WTC11 (cell line): ENCODE measurements around the gene SKAP1. TPM values are rescaled to one million over a fixed set of nuclear protein-coding genes. Genes with fewer than 3 reads are reported as not detected.

Experiments used
- ATAC-seq: fragments of 200-7000 bp; cut with Tn5 transposase; 2 replicates; pipeline ENCODE4 v1.10.0; 2021; ENCODE audit warnings: mild to moderate bottlenecking, moderate library complexity
- CTCF ChIA-PET: fragments of 300-600 bp; sonication (Branson Sonifier 250); formaldehyde crosslinking; loops from one replicate; lab custom pipeline; 2021; ENCODE audit warnings: antibody characterized with exemption; lab: Charles Lee
- POLR2A ChIA-PET: fragments of 350-600 bp; sonication (Branson Sonifier 250); formaldehyde crosslinking; loops from one replicate; lab custom pipeline; 2021; ENCODE audit warnings: antibody characterized with exemption; lab: Charles Lee
- DNase-seq: peaks from one replicate; pipeline ENCODE4 v3.0.0; 2021; ENCODE audit warnings: low spot score
- H3K27ac Mint-ChIP-seq: 2 replicates; pipeline ENCODE4 v1.8.0; 2021; ENCODE audit warnings: mixed read lengths
- H3K27me3 Mint-ChIP-seq: 2 replicates; pipeline ENCODE4 v1.8.0; 2021; ENCODE audit warnings: low read depth, mild to moderate bottlenecking, moderate library complexity, mixed read lengths
- H3K36me3 Mint-ChIP-seq: 2 replicates; pipeline ENCODE4 v1.8.0; 2021; ENCODE audit warnings: mixed read lengths
- H3K4me1 Mint-ChIP-seq: 2 replicates; pipeline ENCODE4 v1.8.0; 2022; ENCODE audit warnings: mixed read lengths
- H3K4me3 Mint-ChIP-seq: 2 replicates; pipeline ENCODE4 v1.8.0; 2021; ENCODE audit warnings: mild to moderate bottlenecking, moderate library complexity, mixed read lengths
- H3K9me3 Mint-ChIP-seq: 2 replicates; pipeline ENCODE4 v1.8.0; 2021; ENCODE audit warnings: mixed read lengths
- CTCF ChIP-seq: fragments of 200-600 bp; IDR thresholded peaks from 2 replicates; pipeline ENCODE4 v1.8.0; 2022; ENCODE audit warnings: antibody characterized with exemption
- ELF4 ChIP-seq: sonication (generic); formaldehyde crosslinking; IDR thresholded peaks from 2 replicates; pipeline ENCODE4 v1.8.1; 2022; ENCODE audit warnings: low read depth, mild to moderate bottlenecking, moderate library complexity, missing genetic modification reagents
- ERG ChIP-seq: fragments of 250-450 bp; sonication (Bioruptor Pico); IDR thresholded peaks from 2 replicates; pipeline ENCODE4 v1.8.0; 2021; ENCODE audit warnings: mild to moderate bottlenecking
- ETV6 ChIP-seq: sonication (generic); formaldehyde crosslinking; IDR thresholded peaks from 2 replicates; pipeline ENCODE4 v1.8.1; 2022; ENCODE audit warnings: mild to moderate bottlenecking, missing genetic modification reagents
- IRF1 ChIP-seq: sonication (generic); formaldehyde crosslinking; IDR thresholded peaks from 2 replicates; pipeline ENCODE4 v1.8.0; 2023; ENCODE audit warnings: missing genetic modification reagents
- NR2C2 ChIP-seq: sonication (generic); formaldehyde crosslinking; IDR thresholded peaks from 2 replicates; pipeline ENCODE4 v1.8.0; 2022; ENCODE audit warnings: mild to moderate bottlenecking, missing genetic modification reagents
- RELA ChIP-seq: sonication (generic); formaldehyde crosslinking; IDR thresholded peaks from 2 replicates; pipeline ENCODE4 v1.8.1; 2022; ENCODE audit warnings: missing genetic modification reagents, mild to moderate bottlenecking, borderline replicate concordance
- SOX15 ChIP-seq: fragments of 250-450 bp; sonication (Bioruptor Pico); IDR thresholded peaks from 2 replicates; pipeline ENCODE4 v1.9.0; 2021; ENCODE audit warnings: mild to moderate bottlenecking
- ZNF121 ChIP-seq: sonication (generic); formaldehyde crosslinking; IDR thresholded peaks from 2 replicates; pipeline ENCODE4 v1.8.0; 2023; ENCODE audit warnings: missing genetic modification reagents
- ZNF263 ChIP-seq: sonication (generic); formaldehyde crosslinking; IDR thresholded peaks from 2 replicates; pipeline ENCODE4 v1.8.1; 2022; ENCODE audit warnings: low read depth, mild to moderate bottlenecking, moderate library complexity, missing genetic modification reagents
- ZNF317 ChIP-seq: sonication (generic); formaldehyde crosslinking; IDR thresholded peaks from 2 replicates; pipeline ENCODE4 v1.8.1; 2023; ENCODE audit warnings: low read depth, mild to moderate bottlenecking, moderate library complexity, missing genetic modification reagents, borderline replicate concordance
- ZNF671 ChIP-seq: fragments of 250-450 bp; sonication (Bioruptor Pico); IDR thresholded peaks from 2 replicates; pipeline ENCODE4 v1.8.0; 2021; ENCODE audit warnings: mild to moderate bottlenecking
- total RNA-seq: library from RNA; stranded (reverse); gene quantifications from 3 replicates; pipeline ENCODE4 v1.2.3, GENCODE V29; 2021
- TF ChIP-seq, protein P1 (sequence below): sonication (generic); formaldehyde crosslinking; IDR thresholded peaks from 2 replicates; pipeline ENCODE4 v1.8.1; 2023; ENCODE audit warnings: mild to moderate bottlenecking, missing genetic modification reagents, borderline replicate concordance
- TF ChIP-seq, protein P2 (sequence below): sonication (generic); formaldehyde crosslinking; IDR thresholded peaks from 2 replicates; pipeline ENCODE4 v1.8.1; 2022; ENCODE audit warnings: missing genetic modification reagents, borderline replicate concordance
- TF ChIP-seq, protein P3 (sequence below): sonication (generic); formaldehyde crosslinking; IDR thresholded peaks from 2 replicates; pipeline ENCODE4 v1.8.0; 2022; ENCODE audit warnings: mild to moderate bottlenecking, missing genetic modification reagents
- TF ChIP-seq, protein P4 (sequence below): sonication (generic); formaldehyde crosslinking; IDR thresholded peaks from 2 replicates; pipeline ENCODE4 v1.8.1; 2022; ENCODE audit warnings: low read depth, missing genetic modification reagents, borderline replicate concordance

SKAP1 gene
- total RNA-seq, 1 experiment from 2014 or later, result not detected

- POLR2A ChIA-PET, result no interaction called here
- Mint-ChIP-seq H3K27ac (no peak overlapping the region), H3K4me3 (no peak overlapping the region), H3K4me1 (peaks cover 13% of the 10 kb centered on the region), H3K27me3 (peaks cover 9% of the 10 kb centered on the region), H3K9me3 (no peaks in the 10 kb centered on the region), H3K36me3 (no peaks in the 10 kb centered on the region)
- CTCF ChIA-PET, result interaction anchor here (1.3 to 10.1 kb wide), 3 partner anchors 10 to 24 kb away, joined by 3 to 83 read pairs (median 10); no protein-coding TSS in a partner anchor
- TF ChIP-seq, protein P1, sequence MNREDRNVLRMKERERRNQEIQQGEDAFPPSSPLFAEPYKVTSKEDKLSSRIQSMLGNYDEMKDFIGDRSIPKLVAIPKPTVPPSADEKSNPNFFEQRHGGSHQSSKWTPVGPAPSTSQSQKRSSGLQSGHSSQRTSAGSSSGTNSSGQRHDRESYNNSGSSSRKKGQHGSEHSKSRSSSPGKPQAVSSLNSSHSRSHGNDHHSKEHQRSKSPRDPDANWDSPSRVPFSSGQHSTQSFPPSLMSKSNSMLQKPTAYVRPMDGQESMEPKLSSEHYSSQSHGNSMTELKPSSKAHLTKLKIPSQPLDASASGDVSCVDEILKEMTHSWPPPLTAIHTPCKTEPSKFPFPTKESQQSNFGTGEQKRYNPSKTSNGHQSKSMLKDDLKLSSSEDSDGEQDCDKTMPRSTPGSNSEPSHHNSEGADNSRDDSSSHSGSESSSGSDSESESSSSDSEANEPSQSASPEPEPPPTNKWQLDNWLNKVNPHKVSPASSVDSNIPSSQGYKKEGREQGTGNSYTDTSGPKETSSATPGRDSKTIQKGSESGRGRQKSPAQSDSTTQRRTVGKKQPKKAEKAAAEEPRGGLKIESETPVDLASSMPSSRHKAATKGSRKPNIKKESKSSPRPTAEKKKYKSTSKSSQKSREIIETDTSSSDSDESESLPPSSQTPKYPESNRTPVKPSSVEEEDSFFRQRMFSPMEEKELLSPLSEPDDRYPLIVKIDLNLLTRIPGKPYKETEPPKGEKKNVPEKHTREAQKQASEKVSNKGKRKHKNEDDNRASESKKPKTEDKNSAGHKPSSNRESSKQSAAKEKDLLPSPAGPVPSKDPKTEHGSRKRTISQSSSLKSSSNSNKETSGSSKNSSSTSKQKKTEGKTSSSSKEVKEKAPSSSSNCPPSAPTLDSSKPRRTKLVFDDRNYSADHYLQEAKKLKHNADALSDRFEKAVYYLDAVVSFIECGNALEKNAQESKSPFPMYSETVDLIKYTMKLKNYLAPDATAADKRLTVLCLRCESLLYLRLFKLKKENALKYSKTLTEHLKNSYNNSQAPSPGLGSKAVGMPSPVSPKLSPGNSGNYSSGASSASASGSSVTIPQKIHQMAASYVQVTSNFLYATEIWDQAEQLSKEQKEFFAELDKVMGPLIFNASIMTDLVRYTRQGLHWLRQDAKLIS (CRISPR knock-in tag), result no peak
- no peak for TF ChIP-seq ZNF121
- no peak for DNase-seq
- ATAC-seq, result no peak
These were observed 190.9 kb downstream of the SKAP1 start for GRCh38 chr17:48238933-48239602.

DNA sequence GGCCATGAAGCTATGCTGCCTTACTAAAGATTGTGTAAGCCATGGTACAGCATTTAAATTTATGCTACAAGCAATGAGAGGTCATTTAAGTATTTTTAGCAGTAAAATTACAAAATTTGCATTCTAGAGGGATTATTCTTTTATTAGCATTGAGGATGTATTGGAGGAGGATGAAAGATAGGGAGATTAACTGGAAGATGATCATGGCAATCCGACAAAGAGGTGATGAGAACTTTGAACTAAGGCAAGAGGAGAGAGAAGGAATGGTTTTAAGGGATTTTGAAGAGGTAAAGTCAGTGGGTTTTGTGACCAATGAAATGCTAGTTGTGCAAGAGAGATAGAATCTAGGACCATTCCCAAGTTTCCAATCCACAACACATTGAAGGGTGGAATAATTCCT is 192.6 kb downstream of the SKAP1 start:
- H3K36me3 Mint-ChIP-seq, result no peaks in the 10 kb centered on the region
- CTCF ChIA-PET, result interaction anchor here (0.5 to 3.0 kb wide), 2 partner anchors 9 to 29 kb away, joined by 3 to 10 read pairs; no protein-coding TSS in a partner anchor
- H3K27me3 Mint-ChIP-seq, result peaks cover 9% of the 10 kb centered on the region
- no peak overlapping the region for H3K27ac Mint-ChIP-seq
- DNase-seq, result no peak
- no peak for TF ChIP-seq ELF4
- TF ChIP-seq ETV6, result no peak
- no peak for TF ChIP-seq NR2C2 (CRISPR knock-in tag)
- TF ChIP-seq, all 79 proteins: peak for 0
- ATAC-seq, result no peak
- H3K4me3 Mint-ChIP-seq, result no peak overlapping the region
- POLR2A ChIA-PET, result no interaction called here
- no peaks in the 10 kb centered on the region for H3K9me3 Mint-ChIP-seq
- H3K4me1 Mint-ChIP-seq, result peaks cover 8% of the 10 kb centered on the region

GRCh38 chr17:48236681-48237134 is 193.3 kb downstream of the SKAP1 start:
- peaks cover 9% of the 10 kb centered on the region for H3K27me3 Mint-ChIP-seq
- POLR2A ChIA-PET, result no interaction called here
- no peak for TF ChIP-seq RELA
- TF ChIP-seq, protein P2, sequence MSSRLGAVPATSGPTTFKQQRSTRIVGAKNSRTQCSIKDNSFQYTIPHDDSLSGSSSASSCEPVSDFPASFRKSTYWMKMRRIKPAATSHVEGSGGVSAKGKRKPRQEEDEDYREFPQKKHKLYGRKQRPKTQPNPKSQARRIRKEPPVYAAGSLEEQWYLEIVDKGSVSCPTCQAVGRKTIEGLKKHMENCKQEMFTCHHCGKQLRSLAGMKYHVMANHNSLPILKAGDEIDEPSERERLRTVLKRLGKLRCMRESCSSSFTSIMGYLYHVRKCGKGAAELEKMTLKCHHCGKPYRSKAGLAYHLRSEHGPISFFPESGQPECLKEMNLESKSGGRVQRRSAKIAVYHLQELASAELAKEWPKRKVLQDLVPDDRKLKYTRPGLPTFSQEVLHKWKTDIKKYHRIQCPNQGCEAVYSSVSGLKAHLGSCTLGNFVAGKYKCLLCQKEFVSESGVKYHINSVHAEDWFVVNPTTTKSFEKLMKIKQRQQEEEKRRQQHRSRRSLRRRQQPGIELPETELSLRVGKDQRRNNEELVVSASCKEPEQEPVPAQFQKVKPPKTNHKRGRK (CRISPR knock-in tag), result no peak
- no peak for TF ChIP-seq ZNF263 (CRISPR knock-in tag)
- TF ChIP-seq CTCF, result no peak
- no peak for TF ChIP-seq ERG (CRISPR knock-in tag)
- TF ChIP-seq, protein P3, sequence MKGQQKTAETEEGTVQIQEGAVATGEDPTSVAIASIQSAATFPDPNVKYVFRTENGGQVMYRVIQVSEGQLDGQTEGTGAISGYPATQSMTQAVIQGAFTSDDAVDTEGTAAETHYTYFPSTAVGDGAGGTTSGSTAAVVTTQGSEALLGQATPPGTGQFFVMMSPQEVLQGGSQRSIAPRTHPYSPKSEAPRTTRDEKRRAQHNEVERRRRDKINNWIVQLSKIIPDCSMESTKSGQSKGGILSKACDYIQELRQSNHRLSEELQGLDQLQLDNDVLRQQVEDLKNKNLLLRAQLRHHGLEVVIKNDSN (CRISPR knock-in tag), result no peak
- TF ChIP-seq SOX15 (CRISPR knock-in tag), result no peak
- no peak for TF ChIP-seq ZNF317
- TF ChIP-seq, protein P4, sequence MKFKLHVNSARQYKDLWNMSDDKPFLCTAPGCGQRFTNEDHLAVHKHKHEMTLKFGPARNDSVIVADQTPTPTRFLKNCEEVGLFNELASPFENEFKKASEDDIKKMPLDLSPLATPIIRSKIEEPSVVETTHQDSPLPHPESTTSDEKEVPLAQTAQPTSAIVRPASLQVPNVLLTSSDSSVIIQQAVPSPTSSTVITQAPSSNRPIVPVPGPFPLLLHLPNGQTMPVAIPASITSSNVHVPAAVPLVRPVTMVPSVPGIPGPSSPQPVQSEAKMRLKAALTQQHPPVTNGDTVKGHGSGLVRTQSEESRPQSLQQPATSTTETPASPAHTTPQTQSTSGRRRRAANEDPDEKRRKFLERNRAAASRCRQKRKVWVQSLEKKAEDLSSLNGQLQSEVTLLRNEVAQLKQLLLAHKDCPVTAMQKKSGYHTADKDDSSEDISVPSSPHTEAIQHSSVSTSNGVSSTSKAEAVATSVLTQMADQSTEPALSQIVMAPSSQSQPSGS (CRISPR knock-in tag), result no peak
- TF ChIP-seq ZNF671 (CRISPR knock-in tag), result no peak
- TF ChIP-seq IRF1, result no peak
- TF ChIP-seq, all 79 proteins: peak for 0
- Mint-ChIP-seq H3K4me1 (peaks cover 5% of the 10 kb centered on the region), H3K9me3 (no peaks in the 10 kb centered on the region), H3K36me3 (no peaks in the 10 kb centered on the region), H3K4me3 (no peak overlapping the region), H3K27ac (no peak overlapping the region)
- ATAC-seq, result no peak
- CTCF ChIA-PET, result no interaction called here
- DNase-seq, result no peak
